ENCODE data around the gene FOXG1.

Gene FOXG1

DNA sequence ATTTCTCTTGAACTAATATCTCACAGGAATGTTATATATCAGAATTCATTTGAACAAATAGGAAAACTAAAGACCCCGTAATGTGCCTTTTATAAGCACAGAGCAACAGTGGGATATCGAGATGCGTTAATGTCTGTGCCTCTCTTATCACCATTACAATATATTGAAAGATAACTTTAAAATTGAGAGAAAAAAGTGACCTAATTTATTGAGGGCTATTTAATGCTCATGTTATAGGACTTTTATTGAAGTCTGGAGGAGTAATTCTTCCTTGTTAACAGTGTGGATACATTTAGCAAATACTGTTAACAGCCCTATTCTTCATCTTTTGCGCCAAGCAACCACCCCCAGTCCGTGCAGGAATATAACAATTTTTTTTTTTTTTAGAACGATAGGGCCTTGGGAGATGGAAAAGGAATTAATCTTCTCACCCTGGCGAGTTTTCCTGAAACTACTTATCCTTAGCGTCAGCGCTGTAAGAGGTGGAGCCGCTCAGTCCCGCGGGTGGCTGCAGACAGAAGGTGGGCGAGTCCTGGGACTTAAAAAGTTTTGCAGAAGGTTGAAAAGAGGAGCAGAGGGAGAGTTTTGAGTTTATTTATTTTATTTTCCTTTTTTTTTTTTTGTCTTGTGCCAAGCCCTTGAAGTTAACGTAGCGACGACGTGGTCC lies 11.0 kb downstream of the FOXG1 start:
- no peak for DNase-seq

DNA sequence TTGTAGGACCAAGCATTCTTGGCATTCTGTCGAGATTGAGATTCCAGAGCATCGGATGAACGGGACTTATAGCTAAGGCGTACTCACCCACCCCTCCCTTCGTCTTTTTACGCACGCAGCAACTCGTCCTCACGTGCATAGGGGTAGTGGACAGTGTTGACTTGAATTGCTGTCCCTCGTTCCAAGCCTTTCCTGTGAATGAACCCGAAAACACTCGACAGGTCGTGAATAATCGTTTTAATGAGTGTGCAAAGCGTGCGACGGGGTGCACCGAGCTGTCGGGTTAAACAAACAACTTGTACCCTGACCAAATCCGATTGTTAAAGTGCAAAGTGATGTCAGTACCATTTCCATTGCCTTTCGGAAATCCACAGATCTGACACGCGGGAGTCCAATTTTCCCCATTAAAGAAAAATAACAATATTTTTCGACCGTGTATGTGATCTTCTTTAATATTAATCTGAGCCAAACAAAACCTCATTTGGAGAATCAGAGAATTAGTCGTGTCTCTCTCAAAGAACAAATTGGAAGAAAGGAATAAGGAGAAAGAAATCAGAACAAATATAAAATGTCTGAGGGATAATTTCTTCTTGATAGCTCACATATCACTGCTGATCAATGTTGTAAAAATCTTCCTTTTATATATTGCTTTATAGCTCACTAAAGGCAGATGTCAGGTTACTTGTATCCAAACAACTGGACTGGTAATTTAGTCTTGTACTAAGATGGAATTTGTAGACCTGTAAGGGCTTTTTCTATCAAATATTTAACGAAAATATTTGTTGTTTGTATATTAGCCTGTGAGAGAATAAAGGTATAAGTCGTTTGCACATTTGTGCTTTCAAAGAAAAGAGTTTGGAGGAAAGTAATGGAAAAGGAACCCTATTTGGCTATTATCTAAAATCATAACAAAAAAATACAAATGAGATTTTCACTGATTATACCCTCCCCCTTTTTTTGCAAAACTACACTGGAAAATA lies 11.8 kb downstream of the FOXG1 start:
- DNase-seq: no peak

- no peak for DNase-seq
Observed at GRCh38 chr14:28779456-28779855, 12.9 kb downstream of the FOXG1 start.

DNA sequence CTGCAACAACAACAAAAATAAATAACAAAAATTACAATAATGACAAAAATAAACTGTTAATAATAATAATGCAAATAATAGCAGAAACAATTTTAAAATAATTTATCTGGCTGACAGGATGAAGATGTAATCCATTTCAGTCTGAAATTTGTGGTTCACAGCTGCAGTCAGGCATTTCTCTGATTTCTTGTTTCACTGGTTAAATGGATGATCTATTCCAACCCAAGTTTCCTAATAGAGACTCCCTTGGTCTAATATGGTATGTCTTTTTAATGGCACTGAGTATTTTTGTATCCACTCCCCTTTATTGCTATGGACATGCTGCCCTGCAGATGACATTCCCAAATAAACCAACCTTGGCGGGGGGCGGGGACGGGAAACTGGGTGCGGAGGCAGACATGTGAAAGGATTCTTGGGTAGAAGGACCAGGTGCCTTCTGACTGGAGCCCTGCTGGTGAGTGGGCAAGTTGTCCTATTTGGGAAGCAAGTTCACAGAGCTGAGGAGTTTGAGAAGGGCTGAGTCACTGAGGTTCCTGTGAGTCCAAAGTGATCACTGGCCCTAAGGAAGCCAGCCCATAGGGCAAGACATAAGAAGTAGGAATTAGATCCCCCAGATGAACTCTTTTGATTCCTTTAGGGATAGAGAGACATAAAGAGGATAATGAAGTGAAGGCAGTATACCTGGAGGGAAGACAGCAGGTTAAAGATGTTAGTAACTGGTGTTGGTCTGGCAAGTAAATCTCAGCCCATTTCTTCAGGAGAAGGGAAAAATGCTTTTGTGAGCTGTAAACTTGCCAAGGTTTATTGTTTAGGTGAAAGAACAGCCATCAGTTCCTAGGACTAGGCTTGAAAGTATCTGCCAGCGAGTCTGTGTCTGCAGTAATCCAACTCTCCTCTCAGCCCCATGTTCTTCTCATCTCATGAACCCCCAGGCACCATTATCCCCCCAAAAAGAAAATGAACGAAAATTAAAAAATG lies 14.5 kb downstream of the FOXG1 start:
- no peak for DNase-seq

- no peak for DNase-seq
Observed at GRCh38 chr14:28782301-28782700, 15.7 kb downstream of the FOXG1 start.

DNA sequence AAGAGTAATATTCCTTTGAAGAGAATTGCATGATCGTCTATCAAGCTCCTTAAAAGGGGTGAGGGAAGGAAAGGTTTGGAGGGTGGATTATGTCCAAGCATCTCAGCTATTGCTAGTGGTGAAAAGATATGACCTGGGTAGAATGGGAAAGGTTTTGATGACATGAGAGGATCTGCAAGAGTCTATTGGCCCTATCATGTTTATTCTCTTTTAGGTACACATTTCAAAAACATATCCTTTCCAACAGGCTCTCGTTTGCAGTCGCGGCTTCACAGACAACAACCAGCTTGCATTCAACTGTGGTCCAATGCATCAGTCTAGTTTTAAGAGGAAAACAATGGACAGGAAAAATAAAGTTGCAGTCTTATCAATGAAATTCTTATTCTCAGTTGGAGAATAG lies 17.1 kb downstream of the FOXG1 start:
- DNase-seq: no peak

- DNase-seq: no peak
Observed at GRCh38 chr14:28784096-28785048, 17.8 kb downstream of the FOXG1 start.

- no peak for DNase-seq
Observed at GRCh38 chr14:28785096-28785952, 18.7 kb downstream of the FOXG1 start.

DNA sequence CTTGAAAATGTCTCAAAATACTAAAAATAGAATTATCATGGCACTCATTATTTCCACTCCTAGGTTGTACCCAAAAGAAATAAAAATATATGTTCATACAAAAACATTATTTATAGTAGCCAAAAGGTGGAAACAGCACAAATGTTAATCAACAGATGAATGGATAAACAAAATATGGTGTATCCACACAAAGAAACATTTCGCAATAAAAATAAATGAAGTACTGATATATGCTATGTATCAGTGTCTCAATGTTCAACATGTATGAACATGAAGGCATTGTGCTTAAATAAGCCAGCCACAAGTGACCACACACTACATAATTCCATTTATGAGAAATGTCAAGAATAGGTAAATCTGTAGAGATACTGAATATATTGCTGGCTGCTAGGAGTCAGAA lies 40.9 kb downstream of the FOXG1 start:
- DNase-seq: no peak

- DNase-seq: no peak
Observed at GRCh38 chr14:28813810-28814209, 47.2 kb downstream of the FOXG1 start.

Measured in CD4-positive, alpha-beta T cell treated with Interleukin-4 for 1 hour (primary cell).